ENCODE data around the gene TLE2.

DNA sequence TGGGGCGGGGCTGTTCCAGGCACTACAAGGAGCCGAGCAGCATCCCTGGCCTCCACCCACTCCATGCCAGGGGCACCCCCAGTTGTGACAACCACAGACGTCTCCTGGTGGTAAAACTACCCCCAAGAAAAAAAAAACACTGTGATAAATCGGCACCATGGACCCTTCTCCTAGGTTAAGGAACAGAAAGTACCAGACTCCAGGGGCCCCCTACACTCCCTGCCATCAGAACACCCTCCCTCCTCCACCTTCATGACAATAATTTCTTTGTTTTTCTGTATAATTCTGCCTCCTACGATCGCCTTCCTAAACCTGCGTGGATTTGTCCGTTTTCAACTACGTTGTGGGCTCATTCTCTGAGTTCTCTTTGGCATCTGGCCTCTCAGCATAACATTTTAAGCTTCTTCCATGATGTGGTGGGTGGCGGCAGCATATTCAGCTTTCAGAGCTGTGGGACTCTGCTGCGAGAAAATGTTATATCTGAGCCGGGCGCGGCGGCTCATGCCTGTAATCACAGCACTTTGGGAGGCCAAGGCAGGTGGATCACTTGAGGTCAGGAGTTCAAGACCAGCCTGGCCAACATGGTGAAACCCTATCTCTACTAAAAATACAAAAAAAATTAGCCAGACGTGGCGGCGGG is 8.6 kb downstream of the TLE2 start:
- TF ChIP-seq FOS (IDR thresholded peaks at IDR 0.05; ENCODE audit: low read depth, low read length) (no peak), CEBPB (IDR thresholded peaks at IDR 0.05; ENCODE audit: low read depth, low read length) (no peak), RAD21 (IDR thresholded peaks at IDR 0.05; ENCODE audit: low read length) (no peak)
